Ovary (tissue), 9 donors: Measurements from ENCODE around the gene SMPDL3B. TPM values are rescaled to one million over a fixed set of nuclear protein-coding genes. Genes with fewer than 3 reads are reported as not detected.
"Not testable (repeated sequence)": the region's sequence is repeated elsewhere in the genome, so short reads cannot be mapped to it uniquely, and the experiment has no call there.

ENCODE experiments used
- DNase-seq, 5 donors: peaks; one replicate each; pipeline ENCODE4 v3.0.0-alpha.2; 2019 to 2020
- H3K27ac ChIP-seq, 2 donors: fragments of 200-600 bp; one replicate each; pipeline versions ENCODE4 v1.5.1 to v1.8.0; 2019 to 2022
- H3K27me3 ChIP-seq: fragments of 200-600 bp; one replicate; pipeline ENCODE4 v1.8.0; 2022
- H3K36me3 ChIP-seq: fragments of 200-600 bp; sonication (generic); one replicate; pipeline ENCODE4 v1.5.1; 2019
- H3K4me1 ChIP-seq: one replicate; pipeline ENCODE4 v1.8.1; 2013; ENCODE audit warnings: mild to moderate bottlenecking, moderate library complexity; ENCODE audit not compliant: insufficient read depth
- H3K4me3 ChIP-seq: fragments of 200-600 bp; sonication (generic); one replicate; pipeline ENCODE4 v1.5.1; 2017
- H3K9me3 ChIP-seq, 2 donors: fragments of 200-600 bp in 1 of 2; sonication (generic) in 1 of 2; one replicate each; pipeline versions ENCODE4 v1.5.1 to v1.8.1; 2013 to 2019; ENCODE audit warnings: mild to moderate bottlenecking in 1 of 2, moderate library complexity in 1 of 2
- EP300 ChIP-seq: sonication (generic); formaldehyde crosslinking; IDR thresholded peaks from one replicate; pipeline ENCODE4 v1.6.1; 2017; ENCODE audit warnings: antibody characterized with exemption
- POLR2A ChIP-seq: fragments of 450-650 bp; IDR thresholded peaks from one replicate; pipeline ENCODE4 v1.6.1; 2017; ENCODE audit warnings: antibody characterized with exemption, mild to moderate bottlenecking, moderate library complexity
- WGBS, 3 donors: extraction: QIAGEN DNeasy Blood & Tissue Kit in 1 of 3; methylation state at CpG; one replicate each; pipeline versions ENCODE4 v1.1.5 to v1.1.7; 2013 to 2017; 5-methylcytosine and 5-hydroxymethylcytosine counted together
- intact Hi-C, 4 donors: fragments of 100-400 bp; cut with DNase I; formaldehyde crosslinking; loops; one replicate each; pipeline versions ENCODE4 v1.11.0 to v1.15.1; 2022 to 2023
- polyA plus RNA-seq, 2 donors: library from polyadenylated mRNA; stranded (reverse); fragments of 200-250 nt in 1 of 2; fragments of 350-450 nt in 1 of 2; fragmentation: Illumina TruSeq in 1 of 2; extraction: RNeasy Lipid Tissue Mini Kit (QIAGEN cat#74804) in 1 of 2; gene quantifications; one replicate each; pipeline ENCODE4 v1.2.3, GENCODE V29; 2013 to 2014
- total RNA-seq, 7 donors: library from RNA; depleted of rRNA in 2 of 7; stranded (reverse); fragments of >200 nt in 2 of 7; fragmentation: NEBNext Ultra II Directional in 3 of 7; extraction: Animal tissue kit (Norgen Biotek cat#: 25700) in 3 of 7; gene quantifications; one replicate each; pipeline versions ENCODE4 v1.1.0 to v1.2.4, GENCODE V29; 2016 to 2023
- TF ChIP-seq, protein P1 (sequence below), 3 donors: fragments of 450-650 bp in 2 of 3; fragments of 200-600 bp in 1 of 3; IDR thresholded peaks; one replicate each; pipeline versions ENCODE4 v1.5.1 to v1.8.0; 2016 to 2022; ENCODE audit warnings: antibody characterized with exemption in 3 of 3, mild to moderate bottlenecking in 1 of 3
- donor health status: DM: no; HTN: no; CAD: no; lungs with moderate emphysema.
- donor health status: DM: no; HTN: no; CAD: no.
- donor health status: Bipolar disorder and iron deficiency.
- donor health status: DM: yes; HTN: yes; CAD: no.
- donor health status: DM: no; HTN: no; CAD: no.
- donor health status: DM: yes; HTN: yes; CAD: no.

Gene SMPDL3B
- total and polyA plus RNA-seq, 9 donors: 0.23 to 21.1 (median 0.74) TPM; not detected in 2

DNA sequence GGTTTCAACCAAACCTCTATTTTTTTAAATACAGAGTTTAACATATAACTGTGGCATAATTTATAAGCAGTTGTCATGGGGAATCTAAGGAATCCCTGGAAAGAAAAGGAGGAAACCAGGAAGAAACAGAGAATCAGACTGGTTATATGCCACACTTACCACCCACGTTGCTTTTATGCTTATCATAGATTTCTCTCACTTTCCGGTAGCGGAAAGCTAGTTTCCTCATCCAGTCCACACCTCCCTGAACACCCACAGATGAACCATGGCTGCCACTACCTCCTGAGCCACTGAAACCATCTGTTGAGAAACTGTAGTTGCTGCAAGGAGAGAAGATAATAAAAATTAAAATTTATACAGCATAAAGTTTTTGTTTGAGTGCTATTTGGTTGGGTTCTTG, 58.4 kb downstream of the SMPDL3B start:
- no peaks in the 10 kb centered on the region for H3K4me1 ChIP-seq
- 45 to 49% (median 48%) methylated on average over 3 of the region's 3 CpGs for WGBS, 3 donors
- TF ChIP-seq POLR2A: no peak
- TF ChIP-seq, protein P1, sequence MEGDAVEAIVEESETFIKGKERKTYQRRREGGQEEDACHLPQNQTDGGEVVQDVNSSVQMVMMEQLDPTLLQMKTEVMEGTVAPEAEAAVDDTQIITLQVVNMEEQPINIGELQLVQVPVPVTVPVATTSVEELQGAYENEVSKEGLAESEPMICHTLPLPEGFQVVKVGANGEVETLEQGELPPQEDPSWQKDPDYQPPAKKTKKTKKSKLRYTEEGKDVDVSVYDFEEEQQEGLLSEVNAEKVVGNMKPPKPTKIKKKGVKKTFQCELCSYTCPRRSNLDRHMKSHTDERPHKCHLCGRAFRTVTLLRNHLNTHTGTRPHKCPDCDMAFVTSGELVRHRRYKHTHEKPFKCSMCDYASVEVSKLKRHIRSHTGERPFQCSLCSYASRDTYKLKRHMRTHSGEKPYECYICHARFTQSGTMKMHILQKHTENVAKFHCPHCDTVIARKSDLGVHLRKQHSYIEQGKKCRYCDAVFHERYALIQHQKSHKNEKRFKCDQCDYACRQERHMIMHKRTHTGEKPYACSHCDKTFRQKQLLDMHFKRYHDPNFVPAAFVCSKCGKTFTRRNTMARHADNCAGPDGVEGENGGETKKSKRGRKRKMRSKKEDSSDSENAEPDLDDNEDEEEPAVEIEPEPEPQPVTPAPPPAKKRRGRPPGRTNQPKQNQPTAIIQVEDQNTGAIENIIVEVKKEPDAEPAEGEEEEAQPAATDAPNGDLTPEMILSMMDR (IDR thresholded peaks at IDR 0.05): no peak
- TF ChIP-seq EP300: no peak
- no peaks in the 10 kb centered on the region for H3K36me3 ChIP-seq
- no peak for DNase-seq
- H3K27me3 ChIP-seq: no peaks in the 10 kb centered on the region
- H3K27ac ChIP-seq: no peak overlapping the region
- H3K4me3 ChIP-seq: no peak overlapping the region
- H3K9me3 ChIP-seq: no peaks in the 10 kb centered on the region
- intact Hi-C loops: no loop called here

DNA sequence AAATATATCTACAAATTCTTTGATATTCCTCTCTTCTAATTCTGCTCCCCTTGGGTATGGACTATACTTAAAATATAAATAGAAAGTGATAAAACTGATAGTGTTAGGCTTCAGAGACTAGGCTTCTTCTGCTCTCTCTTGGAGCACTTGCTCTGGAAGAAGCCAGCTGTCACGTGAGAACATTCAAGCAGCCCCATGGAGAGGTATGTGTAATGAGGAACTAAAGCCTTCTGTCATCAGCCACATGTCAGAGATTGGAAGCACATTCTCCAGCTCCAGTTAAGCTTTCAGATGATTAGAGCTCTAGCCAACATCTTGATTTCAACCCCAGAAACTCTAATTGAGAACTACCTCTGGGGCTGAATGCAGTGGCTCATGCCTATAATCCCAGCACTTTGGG, 59.3 kb downstream of the SMPDL3B start:
- no peaks in the 10 kb centered on the region for H3K9me3 ChIP-seq
- intact Hi-C loops: no loop called here
- H3K4me1 ChIP-seq: no peaks in the 10 kb centered on the region
- no peaks in the 10 kb centered on the region for H3K27me3 ChIP-seq
- DNase-seq: no peak
- 58 to 80% (median 59%) methylated on average over 1 of the region's 1 CpG for WGBS, 3 donors
- no peak overlapping the region for H3K27ac ChIP-seq
- TF ChIP-seq, protein P1 (IDR thresholded peaks at IDR 0.05): no peak
- no peak for TF ChIP-seq EP300
- no peak for TF ChIP-seq POLR2A
- no peak overlapping the region for H3K4me3 ChIP-seq
- H3K36me3 ChIP-seq: no peaks in the 10 kb centered on the region

DNA sequence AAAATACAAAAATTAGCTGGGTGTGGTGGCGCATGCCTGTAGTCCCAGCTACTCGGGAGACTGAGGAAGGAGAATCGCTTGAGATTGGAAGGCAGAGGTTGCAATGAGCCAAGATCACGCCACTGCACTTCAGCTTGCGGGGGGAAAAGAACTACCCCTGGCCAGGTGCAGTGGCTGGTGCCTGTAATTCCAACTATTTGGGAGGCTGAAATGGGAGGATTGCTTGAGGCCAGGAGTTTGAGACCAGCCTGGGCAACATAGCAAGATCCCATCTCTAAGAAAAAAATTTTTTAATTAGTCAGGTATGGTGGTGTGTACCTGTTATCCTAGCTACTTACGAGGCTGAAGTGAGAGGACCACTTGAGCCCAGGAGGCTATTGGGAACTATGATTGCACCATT, 59.7 kb downstream of the SMPDL3B start:
- intact Hi-C loops: not testable (repeated sequence)

DNA sequence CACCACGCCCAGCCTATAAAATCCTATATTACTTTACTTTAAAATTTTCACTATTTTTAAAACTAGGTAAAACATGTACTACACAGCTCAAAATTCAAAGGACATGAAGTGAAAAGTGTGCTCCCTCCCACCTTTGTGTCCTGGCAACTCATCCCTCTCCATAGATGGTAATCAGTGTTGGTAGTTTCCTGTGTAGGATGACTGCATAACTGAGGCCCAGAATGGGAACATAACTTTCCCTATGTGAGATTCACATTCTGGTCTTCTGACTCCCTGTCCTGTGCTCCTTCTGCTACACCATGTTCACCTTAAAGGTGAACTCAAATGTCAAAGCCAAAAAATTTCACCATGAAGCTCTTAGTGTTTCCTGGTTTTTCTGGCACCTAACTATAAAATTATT, 64.3 kb downstream of the SMPDL3B start:
- H3K27ac ChIP-seq: no peak overlapping the region
- no peaks in the 10 kb centered on the region for H3K27me3 ChIP-seq
- no peak for DNase-seq
- intact Hi-C loops: no loop called here
- TF ChIP-seq EP300 (no peak), POLR2A (no peak)
- TF ChIP-seq, protein P1 (IDR thresholded peaks at IDR 0.05): no peak
- whole genome bisulfite sequencing, 3 donors: 96 to 98% (median 97%) methylated on average over 1 of the region's 1 CpG
- no peaks in the 10 kb centered on the region for H3K9me3 ChIP-seq
- H3K4me1 ChIP-seq: no peaks in the 10 kb centered on the region
- H3K4me3 ChIP-seq: no peak overlapping the region
- no peaks in the 10 kb centered on the region for H3K36me3 ChIP-seq

More for the DNA sequence above, 59.7 kb downstream of the SMPDL3B start:
- H3K27ac ChIP-seq, H3K27me3 ChIP-seq, H3K36me3 ChIP-seq, DNase-seq, H3K9me3 ChIP-seq, H3K4me1 ChIP-seq, H3K4me3 ChIP-seq: not testable (repeated sequence)
- WGBS, 3 donors: 95 to 98% (median 96%) methylated on average over 6 of the region's 6 CpGs

DNA sequence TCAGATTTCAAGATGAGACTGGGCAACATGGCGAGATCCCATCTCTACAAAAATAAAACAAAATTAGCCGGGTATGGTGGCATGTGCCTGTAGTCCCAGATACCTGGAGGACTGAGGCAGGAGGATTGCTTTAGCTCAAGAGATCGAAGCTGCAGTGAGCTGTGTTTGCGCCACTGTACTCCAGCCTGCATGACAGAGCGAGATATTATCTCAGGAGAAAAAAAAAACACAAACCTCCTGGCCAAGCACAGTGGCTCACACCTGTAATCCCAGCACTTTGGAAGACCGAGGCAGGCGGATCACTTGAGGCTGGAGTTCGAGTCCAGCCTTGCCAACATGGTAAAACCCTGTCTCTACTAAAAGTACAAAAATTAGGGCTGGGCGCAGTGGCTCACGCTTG, 67.8 kb downstream of the SMPDL3B start:
- no peak overlapping the region for H3K4me3 ChIP-seq
- TF ChIP-seq EP300 (no peak), POLR2A (no peak)
- TF ChIP-seq, protein P1 (IDR thresholded peaks at IDR 0.05): no peak
- no peaks in the 10 kb centered on the region for H3K36me3 ChIP-seq

DNA sequence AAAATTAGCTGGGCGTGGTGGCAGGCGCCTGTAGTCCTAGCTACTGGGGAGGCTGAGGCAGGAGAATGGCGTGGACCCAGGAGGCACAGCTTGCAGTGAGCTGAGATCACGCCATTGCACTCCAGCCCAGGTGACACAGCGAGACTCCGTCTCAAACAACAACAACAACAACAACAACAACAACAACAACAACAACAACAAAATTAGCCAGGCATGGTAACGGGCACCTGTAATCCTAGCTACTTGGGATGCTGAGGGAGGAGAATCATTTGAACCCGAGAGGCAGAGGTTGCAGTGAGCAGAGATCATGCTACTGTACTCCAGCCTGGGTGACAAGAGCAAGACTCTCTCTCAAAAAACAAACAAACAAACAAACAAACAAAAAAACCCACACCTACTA, 68.3 kb downstream of the SMPDL3B start:
- H3K4me1 ChIP-seq, H3K27me3 ChIP-seq, H3K36me3 ChIP-seq, H3K4me3 ChIP-seq, H3K27ac ChIP-seq, H3K9me3 ChIP-seq, intact Hi-C loops, DNase-seq: not testable (repeated sequence)
- 92 to 99% (median 97%) methylated on average over 8 of the region's 8 CpGs for WGBS, 3 donors

More for the DNA sequence above, 67.8 kb downstream of the SMPDL3B start:
- no peak for DNase-seq
- Histone ChIP-seq H3K27ac (no peak overlapping the region), H3K9me3 (no peaks in the 10 kb centered on the region), H3K4me1 (no peaks in the 10 kb centered on the region), H3K27me3 (no peaks in the 10 kb centered on the region)
- 94 to 98% (median 98%) methylated on average over 10 of the region's 10 CpGs for WGBS, 3 donors
- intact Hi-C loops: no loop called here
